ENCODE data around the gene LACTB. TPM values are rescaled to one million over a fixed set of nuclear protein-coding genes. Genes with fewer than 3 reads are reported as not detected.
"Not testable (repeated sequence)": the region's sequence is repeated elsewhere in the genome, so short reads cannot be mapped to it uniquely, and the experiment has no call there.

The LACTB gene
- polyA plus RNA-seq, 3 donors from 2014 or later, result 11.3 to 11.7 (median 11.5) TPM

GRCh38 chr15:63096178-63096577 lies 25.5 kb upstream of the LACTB start:
- peaks cover 0 to 4% (median 0%) of the 10 kb centered on the region in 3 donors for H3K27me3 Mint-ChIP-seq (ENCODE audit: low read depth in 3 of 3)
- peaks cover 4 to 10% of the 10 kb centered on the region in 2 donors for H3K4me1 Mint-ChIP-seq
- H3K4me3 Mint-ChIP-seq, result no peak overlapping the region
- no peak overlapping the region for H3K27ac Mint-ChIP-seq
- H3K36me3 Mint-ChIP-seq, result no peaks in the 10 kb centered on the region
- no peaks in the 10 kb centered on the region for H3K9me3 Mint-ChIP-seq
- no peak for DNase-seq

GRCh38 chr15:63098901-63099300 lies 22.8 kb upstream of the LACTB start:
- H3K4me1 Mint-ChIP-seq, result peaks cover 4 to 10% of the 10 kb centered on the region in 2 donors
- not testable (repeated sequence) for H3K27me3 Mint-ChIP-seq (ENCODE audit: low read depth in 3 of 3); H3K27ac Mint-ChIP-seq; H3K9me3 Mint-ChIP-seq; DNase-seq; H3K4me3 Mint-ChIP-seq; H3K36me3 Mint-ChIP-seq

GRCh38 chr15:63099581-63099980 lies 22.1 kb upstream of the LACTB start:
- not testable (repeated sequence) for H3K4me3 Mint-ChIP-seq; H3K27ac Mint-ChIP-seq; H3K9me3 Mint-ChIP-seq; DNase-seq; H3K36me3 Mint-ChIP-seq; H3K27me3 Mint-ChIP-seq (ENCODE audit: low read depth in 3 of 3)
- H3K4me1 Mint-ChIP-seq, result peaks cover 6 to 17% of the 10 kb centered on the region in 2 donors

- Mint-ChIP-seq H3K4me1 (peaks cover 9 to 17% of the 10 kb centered on the region in 2 donors), H3K4me3 (no peak overlapping the region), H3K27ac (no peak overlapping the region), H3K27me3 (ENCODE audit: low read depth in 3 of 3) (peaks cover 0 to 12% (median 6%) of the 10 kb centered on the region in 3 donors), H3K36me3 (no peaks in the 10 kb centered on the region), H3K9me3 (no peaks in the 10 kb centered on the region)
- DNase-seq, result no peak
Observed at GRCh38 chr15:63103416-63103815, 18.2 kb upstream of the LACTB start.

- H3K9me3 Mint-ChIP-seq, result no peaks in the 10 kb centered on the region
- H3K4me1 Mint-ChIP-seq, result peaks cover 9 to 17% of the 10 kb centered on the region in 2 donors
- DNase-seq, result no peak
- H3K4me3 Mint-ChIP-seq, result peak overlapping the region; percentile 65 to 82 (median 75)
- H3K27me3 Mint-ChIP-seq (ENCODE audit: low read depth in 3 of 3), result peaks cover 0 to 13% (median 6%) of the 10 kb centered on the region in 3 donors
- peak overlapping the region; percentile 60 to 87 (median 80) for H3K27ac Mint-ChIP-seq
- no peaks in the 10 kb centered on the region for H3K36me3 Mint-ChIP-seq
Observed at GRCh38 chr15:63104727-63105126, 16.9 kb upstream of the LACTB start.

GRCh38 chr15:63105354-63105753 lies 16.3 kb upstream of the LACTB start:
- H3K36me3 Mint-ChIP-seq, H3K9me3 Mint-ChIP-seq: not testable (repeated sequence)
- Mint-ChIP-seq H3K27ac (peak overlapping the region; percentile 60 to 87 (median 80)), H3K4me1 (peaks cover 9 to 17% of the 10 kb centered on the region in 2 donors), H3K4me3 (peak overlapping the region; percentile 65 to 82 (median 75)), H3K27me3 (ENCODE audit: low read depth in 3 of 3) (peaks cover 0 to 13% (median 6%) of the 10 kb centered on the region in 3 donors)
- DNase-seq, result peak; percentile 40 to 65 (median 53)

GRCh38 chr15:63107895-63108546 lies 13.6 kb upstream of the LACTB start:
- Mint-ChIP-seq H3K4me3 (no peak overlapping the region), H3K4me1 (peaks cover 9 to 17% of the 10 kb centered on the region in 2 donors), H3K27me3 (ENCODE audit: low read depth in 3 of 3) (peaks cover 0 to 11% (median 8%) of the 10 kb centered on the region in 3 donors), H3K36me3 (no peaks in the 10 kb centered on the region), H3K27ac (no peak overlapping the region), H3K9me3 (no peaks in the 10 kb centered on the region)
- no peak for DNase-seq

- no peak for DNase-seq
- no peak overlapping the region for H3K27ac Mint-ChIP-seq
- peaks cover 8 to 10% of the 10 kb centered on the region in 2 donors for H3K4me1 Mint-ChIP-seq
- no peaks in the 10 kb centered on the region for H3K36me3 Mint-ChIP-seq
- H3K9me3 Mint-ChIP-seq, result no peaks in the 10 kb centered on the region
- no peak overlapping the region for H3K4me3 Mint-ChIP-seq
- H3K27me3 Mint-ChIP-seq (ENCODE audit: low read depth in 3 of 3), result peaks cover 0 to 11% (median 8%) of the 10 kb centered on the region in 3 donors
Observed at GRCh38 chr15:63109498-63109897, 12.2 kb upstream of the LACTB start.

GRCh38 chr15:63109920-63110319 lies 11.7 kb upstream of the LACTB start:
- Mint-ChIP-seq H3K4me1 (peaks cover 4 to 6% of the 10 kb centered on the region in 2 donors), H3K27ac (no peak overlapping the region), H3K9me3 (no peaks in the 10 kb centered on the region), H3K27me3 (ENCODE audit: low read depth in 3 of 3) (peaks cover 0 to 8% (median 8%) of the 10 kb centered on the region in 3 donors), H3K36me3 (no peaks in the 10 kb centered on the region), H3K4me3 (no peak overlapping the region)
- DNase-seq, result no peak

- H3K4me1 Mint-ChIP-seq, result no peaks in the 10 kb centered on the region
- no peak overlapping the region for H3K4me3 Mint-ChIP-seq
- peaks cover 0 to 3% (median 2%) of the 10 kb centered on the region in 3 donors for H3K27me3 Mint-ChIP-seq (ENCODE audit: low read depth in 3 of 3)
- no peak overlapping the region for H3K27ac Mint-ChIP-seq
- H3K9me3 Mint-ChIP-seq, result no peaks in the 10 kb centered on the region
- no peaks in the 10 kb centered on the region for H3K36me3 Mint-ChIP-seq
- DNase-seq, result no peak
Observed at GRCh38 chr15:63110428-63111026, 11.1 kb upstream of the LACTB start.

- DNase-seq, result no peak
- H3K4me3 Mint-ChIP-seq, result no peak overlapping the region
- H3K27me3 Mint-ChIP-seq (ENCODE audit: low read depth in 3 of 3), result peaks cover 0 to 2% (median 1%) of the 10 kb centered on the region in 3 donors
- H3K27ac Mint-ChIP-seq, result no peak overlapping the region
- H3K4me1 Mint-ChIP-seq, result no peaks in the 10 kb centered on the region
- H3K9me3 Mint-ChIP-seq, result no peaks in the 10 kb centered on the region
- H3K36me3 Mint-ChIP-seq, result no peaks in the 10 kb centered on the region
Observed at GRCh38 chr15:63111481-63111880, 10.2 kb upstream of the LACTB start.

- no peaks in the 10 kb centered on the region for H3K4me1 Mint-ChIP-seq
- no peaks in the 10 kb centered on the region for H3K9me3 Mint-ChIP-seq
- H3K36me3 Mint-ChIP-seq, result no peaks in the 10 kb centered on the region
- peaks cover 0 to 2% (median 1%) of the 10 kb centered on the region in 3 donors for H3K27me3 Mint-ChIP-seq (ENCODE audit: low read depth in 3 of 3)
- no peak overlapping the region for H3K27ac Mint-ChIP-seq
- no peak overlapping the region for H3K4me3 Mint-ChIP-seq
- no peak for DNase-seq
Observed at GRCh38 chr15:63112871-63113270, 8.8 kb upstream of the LACTB start.

- Mint-ChIP-seq H3K4me3 (no peak overlapping the region), H3K27me3 (ENCODE audit: low read depth in 3 of 3) (peaks cover 0 to 1% (median 0%) of the 10 kb centered on the region in 3 donors), H3K9me3 (peaks cover 0 to 5% (median 4%) of the 10 kb centered on the region in 6 donors), H3K4me1 (no peaks in the 10 kb centered on the region), H3K36me3 (peaks cover 0 to 3% (median 2%) of the 10 kb centered on the region in 3 donors), H3K27ac (no peak overlapping the region)
- DNase-seq, result no peak
Observed at GRCh38 chr15:63114465-63114864, 7.2 kb upstream of the LACTB start.

- H3K27ac Mint-ChIP-seq, result no peak overlapping the region
- peaks cover 11 to 24% of the 10 kb centered on the region in 2 donors for H3K4me1 Mint-ChIP-seq
- H3K9me3 Mint-ChIP-seq, result peaks cover 0 to 15% (median 13%) of the 10 kb centered on the region in 6 donors
- H3K4me3 Mint-ChIP-seq, result no peak overlapping the region
- DNase-seq, result no peak
- H3K27me3 Mint-ChIP-seq (ENCODE audit: low read depth in 3 of 3), result peaks cover 0 to 5% (median 4%) of the 10 kb centered on the region in 3 donors
- H3K36me3 Mint-ChIP-seq, result peaks cover 0 to 11% (median 4%) of the 10 kb centered on the region in 3 donors
Observed at GRCh38 chr15:63118854-63119253, 2.8 kb upstream of the LACTB start.
